GM23338 (cell line): ENCODE results near the gene ZNF678.

Source experiments
- EZH2 ChIP-seq: fragments of 200-600 bp; sonication (generic); IDR thresholded peaks from one replicate; pipeline ENCODE4 v1.8.0; 2017; ENCODE audit warnings: antibody characterized with exemption, mild to moderate bottlenecking, low read depth; ENCODE audit not compliant: unreplicated experiment
- NANOG ChIP-seq: IDR thresholded peaks from 2 replicates; pipeline ENCODE4 v1.6.1; 2016; ENCODE audit warnings: antibody characterized with exemption, borderline replicate concordance
- POLR2AphosphoS5 ChIP-seq: IDR thresholded peaks from 2 replicates; pipeline ENCODE4 v1.6.1; 2016; ENCODE audit warnings: antibody characterized with exemption, low read depth
- TF ChIP-seq, protein P1 (sequence below), 2 experiments: fragments of 200-600 bp in 1 of 2; sonication (generic) in 1 of 2; conservative IDR thresholded peaks; 2 replicates each; pipeline versions ENCODE4 v1.5.1 to v1.6.1; 2016 to 2017; ENCODE audit warnings: antibody characterized with exemption in 2 of 2, low read depth in 2 of 2, mild to moderate bottlenecking in 2 of 2, moderate library complexity in 1 of 2
- TF ChIP-seq, protein P2 (sequence below): fragments of 250-450 bp; sonication (Bioruptor Pico); IDR thresholded peaks from 2 replicates; pipeline ENCODE4 v1.5.0; 2020; ENCODE audit warnings: mild to moderate bottlenecking, moderate library complexity
- TF ChIP-seq, protein P3 (sequence below): IDR thresholded peaks from one replicate; pipeline ENCODE4 v1.6.1; 2018; ENCODE audit warnings: antibody characterized with exemption; ENCODE audit not compliant: unreplicated experiment

DNA sequence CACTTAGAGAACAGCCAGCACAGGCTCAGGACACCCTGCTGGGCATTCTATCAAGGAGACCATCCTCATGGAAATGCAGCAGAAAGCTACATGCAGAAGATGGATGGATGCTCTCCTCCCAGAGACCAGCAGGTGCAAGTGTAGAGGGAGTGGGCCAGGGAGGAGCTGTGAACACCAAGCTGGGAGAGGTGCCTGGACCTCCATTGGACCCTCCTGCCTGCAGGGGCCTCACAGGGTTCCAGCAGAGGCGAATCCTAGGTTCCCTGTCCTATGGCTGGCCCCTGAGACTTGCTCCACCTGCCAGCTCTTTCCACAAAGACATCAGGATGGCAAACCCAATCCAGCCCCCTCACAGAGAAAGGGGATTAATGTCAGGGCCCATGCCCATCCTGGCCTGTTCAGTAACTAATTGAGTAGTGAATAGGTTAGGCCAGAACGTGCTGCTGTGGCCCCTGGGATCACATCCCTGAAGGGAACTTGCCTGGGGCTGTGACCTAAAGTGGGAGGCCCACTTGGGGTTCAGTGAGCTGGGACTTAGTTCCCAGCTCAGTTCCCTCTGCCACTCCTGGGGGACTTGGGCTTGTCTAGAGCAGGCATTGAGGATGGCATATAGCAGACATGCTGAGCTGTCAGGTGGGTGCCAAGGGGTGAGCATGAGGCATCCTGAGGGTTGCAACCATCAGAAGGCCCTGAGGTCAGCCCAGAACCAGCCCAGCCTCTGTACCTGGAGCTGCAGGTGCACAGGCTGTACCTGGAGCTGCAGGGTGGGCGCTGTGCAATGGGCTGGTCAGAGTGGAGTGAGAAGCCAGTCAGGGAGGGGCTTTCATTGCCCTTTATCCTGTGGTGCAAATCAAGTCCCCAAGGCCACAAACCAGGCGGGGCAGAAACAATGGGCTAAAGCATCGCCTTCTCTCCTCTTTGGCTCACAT lies 22.9 kb upstream of the ZNF678 start:
- TF ChIP-seq, protein P1, sequence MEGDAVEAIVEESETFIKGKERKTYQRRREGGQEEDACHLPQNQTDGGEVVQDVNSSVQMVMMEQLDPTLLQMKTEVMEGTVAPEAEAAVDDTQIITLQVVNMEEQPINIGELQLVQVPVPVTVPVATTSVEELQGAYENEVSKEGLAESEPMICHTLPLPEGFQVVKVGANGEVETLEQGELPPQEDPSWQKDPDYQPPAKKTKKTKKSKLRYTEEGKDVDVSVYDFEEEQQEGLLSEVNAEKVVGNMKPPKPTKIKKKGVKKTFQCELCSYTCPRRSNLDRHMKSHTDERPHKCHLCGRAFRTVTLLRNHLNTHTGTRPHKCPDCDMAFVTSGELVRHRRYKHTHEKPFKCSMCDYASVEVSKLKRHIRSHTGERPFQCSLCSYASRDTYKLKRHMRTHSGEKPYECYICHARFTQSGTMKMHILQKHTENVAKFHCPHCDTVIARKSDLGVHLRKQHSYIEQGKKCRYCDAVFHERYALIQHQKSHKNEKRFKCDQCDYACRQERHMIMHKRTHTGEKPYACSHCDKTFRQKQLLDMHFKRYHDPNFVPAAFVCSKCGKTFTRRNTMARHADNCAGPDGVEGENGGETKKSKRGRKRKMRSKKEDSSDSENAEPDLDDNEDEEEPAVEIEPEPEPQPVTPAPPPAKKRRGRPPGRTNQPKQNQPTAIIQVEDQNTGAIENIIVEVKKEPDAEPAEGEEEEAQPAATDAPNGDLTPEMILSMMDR (conservative IDR thresholded peaks at IDR 0.05; ENCODE audit: low read depth in 2 of 2) = no peak
- TF ChIP-seq, protein P2, sequence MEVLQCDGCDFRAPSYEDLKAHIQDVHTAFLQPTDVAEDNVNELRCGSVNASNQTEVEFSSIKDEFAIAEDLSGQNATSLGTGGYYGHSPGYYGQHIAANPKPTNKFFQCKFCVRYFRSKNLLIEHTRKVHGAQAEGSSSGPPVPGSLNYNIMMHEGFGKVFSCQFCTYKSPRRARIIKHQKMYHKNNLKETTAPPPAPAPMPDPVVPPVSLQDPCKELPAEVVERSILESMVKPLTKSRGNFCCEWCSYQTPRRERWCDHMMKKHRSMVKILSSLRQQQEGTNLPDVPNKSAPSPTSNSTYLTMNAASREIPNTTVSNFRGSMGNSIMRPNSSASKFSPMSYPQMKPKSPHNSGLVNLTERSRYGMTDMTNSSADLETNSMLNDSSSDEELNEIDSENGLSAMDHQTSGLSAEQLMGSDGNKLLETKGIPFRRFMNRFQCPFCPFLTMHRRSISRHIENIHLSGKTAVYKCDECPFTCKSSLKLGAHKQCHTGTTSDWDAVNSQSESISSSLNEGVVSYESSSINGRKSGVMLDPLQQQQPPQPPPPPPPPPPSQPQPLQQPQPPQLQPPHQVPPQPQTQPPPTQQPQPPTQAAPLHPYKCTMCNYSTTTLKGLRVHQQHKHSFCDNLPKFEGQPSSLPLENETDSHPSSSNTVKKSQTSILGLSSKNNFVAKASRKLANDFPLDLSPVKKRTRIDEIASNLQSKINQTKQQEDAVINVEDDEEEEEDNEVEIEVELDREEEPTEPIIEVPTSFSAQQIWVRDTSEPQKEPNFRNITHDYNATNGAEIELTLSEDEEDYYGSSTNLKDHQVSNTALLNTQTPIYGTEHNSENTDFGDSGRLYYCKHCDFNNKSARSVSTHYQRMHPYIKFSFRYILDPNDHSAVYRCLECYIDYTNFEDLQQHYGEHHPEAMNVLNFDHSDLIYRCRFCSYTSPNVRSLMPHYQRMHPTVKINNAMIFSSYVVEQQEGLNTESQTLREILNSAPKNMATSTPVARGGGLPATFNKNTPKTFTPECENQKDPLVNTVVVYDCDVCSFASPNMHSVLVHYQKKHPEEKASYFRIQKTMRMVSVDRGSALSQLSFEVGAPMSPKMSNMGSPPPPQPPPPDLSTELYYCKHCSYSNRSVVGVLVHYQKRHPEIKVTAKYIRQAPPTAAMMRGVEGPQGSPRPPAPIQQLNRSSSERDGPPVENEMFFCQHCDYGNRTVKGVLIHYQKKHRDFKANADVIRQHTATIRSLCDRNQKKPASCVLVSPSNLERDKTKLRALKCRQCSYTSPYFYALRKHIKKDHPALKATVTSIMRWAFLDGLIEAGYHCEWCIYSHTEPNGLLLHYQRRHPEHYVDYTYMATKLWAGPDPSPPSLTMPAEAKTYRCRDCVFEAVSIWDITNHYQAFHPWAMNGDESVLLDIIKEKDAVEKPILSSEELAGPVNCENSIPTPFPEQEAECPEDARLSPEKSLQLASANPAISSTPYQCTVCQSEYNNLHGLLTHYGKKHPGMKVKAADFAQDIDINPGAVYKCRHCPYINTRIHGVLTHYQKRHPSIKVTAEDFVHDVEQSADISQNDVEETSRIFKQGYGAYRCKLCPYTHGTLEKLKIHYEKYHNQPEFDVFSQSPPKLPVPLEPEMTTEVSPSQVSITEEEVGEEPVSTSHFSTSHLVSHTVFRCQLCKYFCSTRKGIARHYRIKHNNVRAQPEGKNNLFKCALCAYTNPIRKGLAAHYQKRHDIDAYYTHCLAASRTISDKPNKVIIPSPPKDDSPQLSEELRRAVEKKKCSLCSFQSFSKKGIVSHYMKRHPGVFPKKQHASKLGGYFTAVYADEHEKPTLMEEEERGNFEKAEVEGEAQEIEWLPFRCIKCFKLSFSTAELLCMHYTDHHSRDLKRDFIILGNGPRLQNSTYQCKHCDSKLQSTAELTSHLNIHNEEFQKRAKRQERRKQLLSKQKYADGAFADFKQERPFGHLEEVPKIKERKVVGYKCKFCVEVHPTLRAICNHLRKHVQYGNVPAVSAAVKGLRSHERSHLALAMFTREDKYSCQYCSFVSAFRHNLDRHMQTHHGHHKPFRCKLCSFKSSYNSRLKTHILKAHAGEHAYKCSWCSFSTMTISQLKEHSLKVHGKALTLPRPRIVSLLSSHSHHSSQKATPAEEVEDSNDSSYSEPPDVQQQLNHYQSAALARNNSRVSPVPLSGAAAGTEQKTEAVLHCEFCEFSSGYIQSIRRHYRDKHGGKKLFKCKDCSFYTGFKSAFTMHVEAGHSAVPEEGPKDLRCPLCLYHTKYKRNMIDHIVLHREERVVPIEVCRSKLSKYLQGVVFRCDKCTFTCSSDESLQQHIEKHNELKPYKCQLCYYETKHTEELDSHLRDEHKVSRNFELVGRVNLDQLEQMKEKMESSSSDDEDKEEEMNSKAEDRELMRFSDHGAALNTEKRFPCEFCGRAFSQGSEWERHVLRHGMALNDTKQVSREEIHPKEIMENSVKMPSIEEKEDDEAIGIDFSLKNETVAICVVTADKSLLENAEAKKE (CRISPR knock-in tag) = no peak
- TF ChIP-seq, protein P3, sequence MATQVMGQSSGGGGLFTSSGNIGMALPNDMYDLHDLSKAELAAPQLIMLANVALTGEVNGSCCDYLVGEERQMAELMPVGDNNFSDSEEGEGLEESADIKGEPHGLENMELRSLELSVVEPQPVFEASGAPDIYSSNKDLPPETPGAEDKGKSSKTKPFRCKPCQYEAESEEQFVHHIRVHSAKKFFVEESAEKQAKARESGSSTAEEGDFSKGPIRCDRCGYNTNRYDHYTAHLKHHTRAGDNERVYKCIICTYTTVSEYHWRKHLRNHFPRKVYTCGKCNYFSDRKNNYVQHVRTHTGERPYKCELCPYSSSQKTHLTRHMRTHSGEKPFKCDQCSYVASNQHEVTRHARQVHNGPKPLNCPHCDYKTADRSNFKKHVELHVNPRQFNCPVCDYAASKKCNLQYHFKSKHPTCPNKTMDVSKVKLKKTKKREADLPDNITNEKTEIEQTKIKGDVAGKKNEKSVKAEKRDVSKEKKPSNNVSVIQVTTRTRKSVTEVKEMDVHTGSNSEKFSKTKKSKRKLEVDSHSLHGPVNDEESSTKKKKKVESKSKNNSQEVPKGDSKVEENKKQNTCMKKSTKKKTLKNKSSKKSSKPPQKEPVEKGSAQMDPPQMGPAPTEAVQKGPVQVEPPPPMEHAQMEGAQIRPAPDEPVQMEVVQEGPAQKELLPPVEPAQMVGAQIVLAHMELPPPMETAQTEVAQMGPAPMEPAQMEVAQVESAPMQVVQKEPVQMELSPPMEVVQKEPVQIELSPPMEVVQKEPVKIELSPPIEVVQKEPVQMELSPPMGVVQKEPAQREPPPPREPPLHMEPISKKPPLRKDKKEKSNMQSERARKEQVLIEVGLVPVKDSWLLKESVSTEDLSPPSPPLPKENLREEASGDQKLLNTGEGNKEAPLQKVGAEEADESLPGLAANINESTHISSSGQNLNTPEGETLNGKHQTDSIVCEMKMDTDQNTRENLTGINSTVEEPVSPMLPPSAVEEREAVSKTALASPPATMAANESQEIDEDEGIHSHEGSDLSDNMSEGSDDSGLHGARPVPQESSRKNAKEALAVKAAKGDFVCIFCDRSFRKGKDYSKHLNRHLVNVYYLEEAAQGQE = no peak
- no peak for TF ChIP-seq EZH2
- no peak for TF ChIP-seq POLR2AphosphoS5
- TF ChIP-seq NANOG = no peak
